Activated T-cell treated with anti-CD3 and anti-CD28 coated beads, Interleukin-2, amount 50 U/mL, for 24 hours (primary cell): ENCODE results near the gene CD209.
"Not testable (repeated sequence)": the region's sequence is repeated elsewhere in the genome, so short reads cannot be mapped to it uniquely, and the experiment has no call there.

ENCODE experiments used
- DNase-seq: peaks from one replicate; pipeline ENCODE4 v3.0.0-alpha.2; 2020
- H3K27ac Mint-ChIP-seq: 2 replicates; pipeline ENCODE4 v1.8.0; 2020; ENCODE audit warnings: mild to moderate bottlenecking, mixed read lengths
- H3K27me3 Mint-ChIP-seq: 2 replicates; pipeline ENCODE4 v1.8.0; 2020; ENCODE audit warnings: mixed read lengths
- H3K36me3 Mint-ChIP-seq: 2 replicates; pipeline ENCODE4 v1.8.0; 2020; ENCODE audit warnings: low read depth, mixed read lengths
- H3K4me1 Mint-ChIP-seq: 2 replicates; pipeline ENCODE4 v1.8.0; 2020; ENCODE audit warnings: low read depth, mixed read lengths
- H3K4me3 Mint-ChIP-seq: 2 replicates; pipeline ENCODE4 v1.8.0; 2020; ENCODE audit warnings: mild to moderate bottlenecking, moderate library complexity, mixed read lengths
- H3K9me3 Mint-ChIP-seq: 2 replicates; pipeline ENCODE4 v1.8.0; 2020; ENCODE audit warnings: mixed read lengths

Gene CD209

DNA sequence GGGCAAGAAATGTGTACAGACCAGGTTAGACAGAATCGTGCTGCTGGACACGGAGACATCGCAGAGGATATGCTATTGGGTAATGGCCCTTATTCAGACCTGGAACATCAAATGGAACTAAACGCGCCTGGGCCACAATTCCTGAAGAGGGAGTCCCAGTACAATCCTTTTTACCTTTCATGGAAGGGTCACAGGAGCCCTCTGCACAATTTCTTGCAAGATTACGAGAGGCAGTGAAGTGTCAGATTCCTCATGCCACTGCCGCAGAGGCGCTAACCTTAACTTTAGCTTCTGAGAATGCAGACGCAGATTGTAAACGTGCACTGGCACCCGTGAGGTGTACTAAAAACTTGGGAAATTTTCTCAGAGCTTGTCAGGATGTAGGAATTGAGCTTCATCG is 33.8 kb upstream of the CD209 start:
- no peaks in the 10 kb centered on the region for H3K36me3 Mint-ChIP-seq
- H3K9me3 Mint-ChIP-seq: peaks cover 3% of the 10 kb centered on the region
- H3K4me3 Mint-ChIP-seq: no peak overlapping the region
- no peak overlapping the region for H3K27ac Mint-ChIP-seq
- DNase-seq: peak; percentile 9
- no peaks in the 10 kb centered on the region for H3K4me1 Mint-ChIP-seq
- H3K27me3 Mint-ChIP-seq: peaks cover 64% of the 10 kb centered on the region

DNA sequence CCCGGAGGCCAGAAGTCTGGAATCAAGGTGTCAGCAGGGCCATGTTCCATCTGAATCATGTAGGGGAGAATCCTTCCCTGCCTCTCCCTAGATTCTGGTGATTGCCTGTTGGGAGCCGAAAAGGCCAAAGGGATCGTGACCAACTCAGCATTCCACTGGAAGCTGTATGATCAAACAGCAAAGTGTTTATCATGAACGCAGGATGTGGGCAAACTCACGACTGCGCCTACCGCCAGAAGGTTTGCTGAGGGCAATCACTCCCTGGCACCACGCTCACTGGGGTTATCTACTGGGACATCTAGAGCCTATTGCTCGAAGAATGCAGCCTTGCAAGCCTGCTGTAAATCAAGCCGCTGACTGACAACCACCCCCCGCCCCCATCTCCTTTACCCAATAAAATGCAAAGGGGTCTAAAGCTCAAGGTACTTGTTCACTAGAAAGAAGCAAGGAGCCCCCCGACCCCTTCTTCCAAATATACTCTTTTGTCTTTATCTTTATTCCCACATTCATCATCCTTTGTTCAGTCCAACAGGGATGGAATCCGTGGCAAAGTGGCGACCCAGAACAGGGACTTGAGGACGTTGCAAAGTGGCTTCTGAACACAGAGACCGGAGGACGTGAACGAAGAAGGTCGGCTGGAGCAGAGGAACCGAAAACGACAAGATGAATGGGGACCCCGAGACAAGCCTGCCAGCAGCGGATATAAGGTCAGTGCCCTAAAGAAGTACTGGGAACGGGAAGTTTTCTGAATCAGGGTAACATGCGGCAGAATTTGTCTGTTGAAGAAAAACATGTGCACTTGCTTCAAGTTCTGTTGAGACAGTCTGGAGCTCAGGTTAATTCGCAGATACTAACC is 32.5 kb upstream of the CD209 start:
- Mint-ChIP-seq H3K36me3 (no peaks in the 10 kb centered on the region), H3K4me3 (no peak overlapping the region), H3K27ac (no peak overlapping the region), H3K9me3 (no peaks in the 10 kb centered on the region), H3K27me3 (peaks cover 61% of the 10 kb centered on the region), H3K4me1 (no peaks in the 10 kb centered on the region)
- DNase-seq: no peak

DNA sequence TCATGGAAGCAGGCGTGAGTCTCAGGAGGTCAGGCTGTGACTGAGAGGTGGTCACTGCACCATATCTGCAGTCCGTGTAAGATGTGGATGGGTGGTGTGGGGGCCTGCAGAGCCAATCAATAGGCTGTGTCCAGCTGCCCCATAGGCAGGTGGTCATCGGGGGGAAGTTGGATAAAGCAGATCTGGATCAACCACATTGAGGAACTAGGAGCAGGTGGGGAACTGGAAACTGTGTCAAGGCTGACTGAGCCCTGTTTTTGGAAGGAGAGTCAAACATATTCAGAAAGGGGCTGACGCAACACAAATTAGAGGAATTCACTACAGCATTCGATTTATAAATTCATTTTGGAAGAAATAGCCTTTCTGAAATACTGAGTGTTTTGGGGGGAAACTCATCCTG is 30.7 kb upstream of the CD209 start:
- Mint-ChIP-seq H3K27me3 (peaks cover 46% of the 10 kb centered on the region), H3K36me3 (no peaks in the 10 kb centered on the region), H3K9me3 (no peaks in the 10 kb centered on the region), H3K4me3 (no peak overlapping the region), H3K27ac (no peak overlapping the region), H3K4me1 (peaks cover 7% of the 10 kb centered on the region)
- no peak for DNase-seq

DNA sequence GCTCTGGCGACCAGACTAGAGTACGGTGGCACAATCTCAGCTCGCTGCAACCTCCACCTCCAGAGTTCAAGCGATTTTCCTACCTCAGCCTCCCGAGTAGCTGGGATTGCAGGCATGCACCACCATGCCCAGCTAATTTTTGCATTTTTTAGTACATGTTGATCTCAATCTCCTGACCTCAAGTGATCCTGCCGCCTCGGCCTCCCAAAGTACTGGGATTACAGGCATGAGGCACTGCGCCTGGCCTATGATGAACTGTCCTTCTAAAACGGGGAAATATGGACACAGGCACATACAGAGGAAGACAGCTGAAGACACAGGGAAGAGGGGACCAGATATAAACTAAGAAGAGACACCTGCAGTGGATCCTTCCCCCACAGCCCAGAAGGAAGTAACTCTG is 28.4 kb upstream of the CD209 start:
- H3K9me3 Mint-ChIP-seq: no peaks in the 10 kb centered on the region
- no peaks in the 10 kb centered on the region for H3K36me3 Mint-ChIP-seq
- no peak overlapping the region for H3K4me3 Mint-ChIP-seq
- peaks cover 26% of the 10 kb centered on the region for H3K4me1 Mint-ChIP-seq
- peaks cover 35% of the 10 kb centered on the region for H3K27me3 Mint-ChIP-seq
- no peak for DNase-seq
- H3K27ac Mint-ChIP-seq: no peak overlapping the region

DNA sequence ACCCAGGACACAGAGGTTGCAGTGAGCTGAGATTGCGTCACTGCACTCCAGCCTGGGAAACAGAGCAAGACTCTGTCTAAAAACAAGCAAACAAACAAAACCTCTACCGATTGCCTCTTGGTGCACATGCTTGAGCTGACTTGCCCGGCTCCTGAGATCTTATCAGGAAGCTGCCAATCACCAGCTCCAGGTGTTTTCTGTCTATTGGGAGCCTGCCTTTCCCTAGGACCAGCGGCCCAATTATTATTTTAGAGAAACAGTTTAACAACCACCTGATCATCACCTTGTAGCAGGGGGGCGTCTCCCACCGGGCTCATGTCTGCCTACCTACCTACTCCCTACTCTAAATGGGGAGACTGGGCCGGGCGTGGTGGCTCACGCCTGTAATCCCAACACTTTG is 26.5 kb upstream of the CD209 start:
- Mint-ChIP-seq H3K27me3 (peaks cover 34% of the 10 kb centered on the region), H3K27ac (no peak overlapping the region), H3K36me3 (no peaks in the 10 kb centered on the region), H3K4me1 (peaks cover 26% of the 10 kb centered on the region), H3K9me3 (no peaks in the 10 kb centered on the region), H3K4me3 (no peak overlapping the region)
- no peak for DNase-seq

DNA sequence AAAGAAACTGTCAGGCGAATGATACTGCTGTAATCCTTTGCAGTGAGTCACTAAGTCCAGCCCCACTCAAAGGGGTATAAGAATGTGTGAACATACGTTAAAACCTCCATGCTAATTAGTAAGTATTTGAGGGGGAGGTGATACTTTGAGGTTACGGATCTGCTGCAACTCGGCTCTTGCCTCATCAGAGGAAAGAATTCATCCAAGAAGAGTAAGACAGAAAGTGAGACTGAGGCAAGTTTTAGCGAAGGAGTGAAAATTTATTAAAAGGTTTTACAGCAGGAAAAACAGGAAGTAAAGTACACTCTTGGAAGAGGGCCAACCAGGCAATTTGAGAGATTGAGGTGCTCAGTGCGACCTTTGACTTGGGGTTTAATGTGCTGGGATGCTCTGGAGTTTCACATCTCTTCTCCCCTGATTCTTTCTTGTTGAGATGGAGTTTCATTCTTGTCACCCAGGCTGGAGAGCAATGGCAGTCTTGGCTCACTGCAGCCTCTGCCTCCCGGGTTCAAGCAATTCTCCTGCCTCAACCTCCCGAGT is 25.5 kb upstream of the CD209 start:
- peaks cover 26% of the 10 kb centered on the region for H3K4me1 Mint-ChIP-seq

DNA sequence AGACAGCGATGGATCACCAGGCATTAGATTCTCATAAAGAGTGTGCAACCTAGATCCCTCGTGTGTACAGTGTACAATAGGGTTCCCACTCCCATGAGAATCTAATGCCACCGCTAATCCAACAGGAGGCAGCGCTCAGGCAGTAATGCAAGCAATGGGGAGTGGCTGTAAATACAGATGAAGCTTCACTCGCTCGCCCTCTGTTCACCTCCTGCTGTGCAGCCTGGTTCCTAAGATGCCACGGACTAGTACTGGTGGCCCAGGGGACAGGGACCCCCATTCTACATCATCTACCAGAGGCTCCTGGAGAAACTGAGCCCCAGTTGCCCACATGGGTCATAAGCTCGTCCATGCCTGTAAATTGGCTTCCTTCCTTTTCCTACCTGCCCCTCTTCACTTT is 23.7 kb upstream of the CD209 start:
- H3K4me3 Mint-ChIP-seq: no peak overlapping the region
- DNase-seq: no peak
- H3K27ac Mint-ChIP-seq: peak overlapping the region; percentile 44
- H3K36me3 Mint-ChIP-seq: no peaks in the 10 kb centered on the region
- H3K9me3 Mint-ChIP-seq: no peaks in the 10 kb centered on the region
- peaks cover 26% of the 10 kb centered on the region for H3K4me1 Mint-ChIP-seq
- H3K27me3 Mint-ChIP-seq: peaks cover 50% of the 10 kb centered on the region

More for the DNA sequence above, 25.5 kb upstream of the CD209 start:
- peak; percentile 49 for DNase-seq
- Mint-ChIP-seq H3K9me3 (no peaks in the 10 kb centered on the region), H3K27me3 (peaks cover 40% of the 10 kb centered on the region), H3K36me3 (no peaks in the 10 kb centered on the region), H3K4me3 (peak overlapping the region; percentile 26), H3K27ac (peak overlapping the region; percentile 57)

DNA sequence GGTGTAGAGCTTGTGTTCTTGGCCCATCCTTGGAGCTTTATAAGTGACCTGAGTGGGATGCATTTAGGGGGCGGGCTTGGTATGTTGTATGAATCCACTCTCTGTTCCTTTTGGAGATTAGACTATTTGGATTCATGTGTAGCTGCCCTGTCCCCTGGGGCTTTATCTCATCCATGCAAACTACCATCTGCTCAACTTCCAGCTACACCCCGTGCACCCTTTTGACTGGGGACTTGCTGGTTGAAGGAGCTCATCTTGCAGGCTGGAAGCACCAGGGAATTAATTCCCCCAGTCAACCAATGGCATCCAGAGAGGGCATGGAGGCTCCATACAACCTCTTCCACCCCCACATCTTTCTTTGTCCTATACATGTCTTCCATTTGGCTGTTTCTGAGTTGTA is 21.8 kb upstream of the CD209 start:
- Mint-ChIP-seq H3K9me3 (no peaks in the 10 kb centered on the region), H3K36me3 (no peaks in the 10 kb centered on the region), H3K27ac (no peak overlapping the region), H3K4me3 (no peak overlapping the region), H3K27me3 (peaks cover 43% of the 10 kb centered on the region), H3K4me1 (peaks cover 26% of the 10 kb centered on the region)
- DNase-seq: peak; percentile 21

DNA sequence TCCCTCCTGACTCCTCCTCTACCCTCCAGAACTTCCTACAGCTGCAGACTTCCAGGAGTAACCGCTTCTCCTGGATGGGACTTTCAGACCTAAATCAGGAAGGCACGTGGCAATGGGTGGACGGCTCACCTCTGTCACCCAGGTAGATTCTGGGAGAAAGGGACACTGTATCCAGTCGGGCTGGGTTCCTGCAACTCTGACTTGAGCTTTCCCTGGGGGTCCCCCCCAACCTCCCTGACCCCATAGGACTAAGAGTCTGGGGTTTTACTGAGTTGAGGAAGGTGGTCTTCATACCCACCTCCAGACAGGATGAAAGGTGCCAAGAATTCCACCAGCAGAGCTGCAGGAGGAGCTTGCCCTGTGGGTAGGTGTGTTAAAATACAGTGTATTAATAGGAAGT is 20.2 kb upstream of the CD209 start:
- peak; percentile 28 for DNase-seq
- Mint-ChIP-seq H3K27me3 (peaks cover 50% of the 10 kb centered on the region), H3K36me3 (no peaks in the 10 kb centered on the region), H3K27ac (no peak overlapping the region), H3K9me3 (no peaks in the 10 kb centered on the region), H3K4me1 (peaks cover 16% of the 10 kb centered on the region), H3K4me3 (no peak overlapping the region)

DNA sequence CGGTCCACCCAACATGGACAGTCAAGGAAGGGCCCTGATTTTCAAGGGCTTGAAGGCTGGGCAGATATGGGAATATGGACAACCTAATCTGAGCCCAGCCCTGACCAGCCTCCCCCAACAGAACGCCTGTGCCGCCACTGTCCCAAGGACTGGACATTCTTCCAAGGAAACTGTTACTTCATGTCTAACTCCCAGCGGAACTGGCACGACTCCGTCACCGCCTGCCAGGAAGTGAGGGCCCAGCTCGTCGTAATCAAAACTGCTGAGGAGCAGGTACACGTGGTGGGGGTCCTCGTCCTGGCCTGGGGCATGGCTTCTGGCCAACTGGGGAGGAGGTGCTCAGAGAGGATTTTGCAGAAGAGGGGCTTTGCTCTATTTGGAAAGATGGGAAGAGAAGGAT is 19.2 kb upstream of the CD209 start:
- Mint-ChIP-seq H3K36me3 (no peaks in the 10 kb centered on the region), H3K27me3 (peaks cover 55% of the 10 kb centered on the region), H3K4me3 (no peak overlapping the region), H3K4me1 (peaks cover 9% of the 10 kb centered on the region), H3K9me3 (no peaks in the 10 kb centered on the region), H3K27ac (no peak overlapping the region)
- DNase-seq: peak; percentile 25

DNA sequence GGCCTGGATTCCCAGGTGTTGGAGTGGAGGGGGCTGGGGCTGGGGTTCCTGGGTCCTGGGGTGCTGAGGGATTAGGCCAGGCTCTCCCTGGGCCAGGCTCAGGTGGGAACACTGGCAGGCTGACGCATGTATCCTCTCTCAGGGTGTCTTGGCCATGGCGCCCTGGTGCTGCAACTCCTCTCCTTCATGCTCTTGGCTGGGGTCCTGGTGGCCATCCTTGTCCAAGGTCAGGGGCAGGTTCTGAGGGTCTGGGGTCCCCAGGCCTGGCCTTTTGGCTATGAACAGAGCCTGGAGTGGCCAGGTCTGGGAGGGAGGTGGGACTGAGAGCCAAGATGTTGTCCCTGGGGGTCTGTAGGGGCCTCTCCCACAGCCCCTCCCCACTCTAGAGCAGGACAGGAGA is 17.7 kb upstream of the CD209 start:
- H3K4me3 Mint-ChIP-seq, H3K36me3 Mint-ChIP-seq, H3K9me3 Mint-ChIP-seq, H3K4me1 Mint-ChIP-seq, H3K27ac Mint-ChIP-seq: not testable (repeated sequence)
- H3K27me3 Mint-ChIP-seq: peaks cover 55% of the 10 kb centered on the region
- DNase-seq: peak; percentile 18

DNA sequence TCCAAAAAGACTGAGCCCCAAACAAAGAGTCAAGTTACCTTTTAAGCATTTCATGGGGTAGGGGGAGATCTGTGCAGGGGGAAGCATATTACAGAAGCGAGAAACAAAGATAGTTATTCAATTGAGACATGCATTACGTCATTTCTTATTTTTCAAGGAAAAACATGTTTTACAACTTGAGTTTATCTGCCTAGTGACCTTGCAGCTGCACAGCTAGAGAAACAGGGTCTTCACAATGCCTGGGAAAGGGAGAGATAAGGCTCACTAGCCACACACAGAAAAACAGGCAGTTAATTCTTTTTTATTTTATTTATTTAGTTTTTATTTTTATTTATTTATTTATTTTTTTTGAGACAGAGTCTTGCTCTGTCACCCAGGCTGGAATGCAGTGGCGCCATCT is 16.8 kb upstream of the CD209 start:
- not testable (repeated sequence) for H3K36me3 Mint-ChIP-seq, DNase-seq
- H3K27me3 Mint-ChIP-seq: peaks cover 47% of the 10 kb centered on the region

DNA sequence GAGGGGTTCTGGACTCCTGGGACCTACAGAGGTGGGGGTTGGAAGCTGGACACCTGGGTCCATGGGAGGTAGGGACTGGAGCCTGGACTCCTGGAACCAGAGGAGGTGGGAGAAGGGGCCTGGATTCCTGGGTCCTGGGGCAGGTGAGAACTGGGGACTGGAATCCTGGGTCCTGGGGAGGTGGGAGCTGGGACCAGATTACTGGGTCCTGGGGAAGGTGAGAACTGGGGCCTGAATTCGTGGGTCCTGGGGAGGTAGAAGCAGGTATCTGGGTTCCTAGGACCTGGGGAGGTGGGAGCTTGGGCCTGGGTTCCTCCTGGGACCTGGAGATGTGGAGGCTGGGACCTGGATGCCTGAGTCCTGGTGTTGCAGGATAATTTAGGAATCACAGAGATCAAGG is 16.4 kb upstream of the CD209 start:
- H3K4me1 Mint-ChIP-seq: peaks cover 3% of the 10 kb centered on the region
- peaks cover 42% of the 10 kb centered on the region for H3K27me3 Mint-ChIP-seq
- H3K9me3 Mint-ChIP-seq: peaks cover 13% of the 10 kb centered on the region
- no peak for DNase-seq
- peaks cover 3% of the 10 kb centered on the region for H3K36me3 Mint-ChIP-seq
- H3K4me3 Mint-ChIP-seq: no peak overlapping the region
- H3K27ac Mint-ChIP-seq: no peak overlapping the region

More for the DNA sequence above, 16.8 kb upstream of the CD209 start:
- H3K4me1 Mint-ChIP-seq, H3K9me3 Mint-ChIP-seq, H3K4me3 Mint-ChIP-seq, H3K27ac Mint-ChIP-seq: not testable (repeated sequence)

DNA sequence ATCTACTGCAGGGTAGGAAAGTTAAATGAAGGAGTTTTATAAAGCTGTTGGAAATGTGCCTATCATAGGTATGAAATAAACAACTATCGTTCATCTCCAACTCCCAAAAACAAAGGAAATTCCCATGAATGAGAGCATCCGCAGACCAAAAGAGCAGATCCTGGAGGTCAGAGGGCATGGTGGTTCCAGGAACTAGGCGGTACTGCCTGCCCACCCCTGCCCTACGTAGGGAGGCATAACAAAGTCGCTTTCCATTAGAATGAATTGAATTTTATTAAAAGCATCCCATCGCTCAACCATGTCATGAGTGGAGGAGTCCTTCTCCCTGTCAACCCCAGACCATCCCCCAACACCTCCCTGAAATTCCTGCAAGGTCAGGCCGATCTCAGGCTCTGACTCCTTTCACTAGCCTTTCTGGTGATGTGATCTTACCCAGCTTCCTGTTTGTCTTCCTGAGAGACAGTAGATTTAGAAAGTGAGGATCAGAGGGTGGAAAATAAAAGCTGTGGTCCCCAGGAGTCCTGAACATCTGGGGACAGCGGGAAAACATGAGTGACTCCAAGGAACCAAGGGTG is 15.5 kb upstream of the CD209 start, which contains the start of gene CLEC4M:
CLEC4M (plus strand) TSS at position 525 of the 575 bp plus-strand sequence; CDS start at position 549, 24 bp downstream.
- Mint-ChIP-seq H3K4me1 (peaks cover 3% of the 10 kb centered on the region), H3K27me3 (peaks cover 33% of the 10 kb centered on the region), H3K4me3 (no peak within 1 kb of the TSS), H3K36me3 (peaks cover 5% of the 10 kb centered on the region), H3K9me3 (peaks cover 22% of the 10 kb centered on the region), H3K27ac (no peak within 1 kb of the TSS)
- DNase-seq: peak; percentile 21

DNA sequence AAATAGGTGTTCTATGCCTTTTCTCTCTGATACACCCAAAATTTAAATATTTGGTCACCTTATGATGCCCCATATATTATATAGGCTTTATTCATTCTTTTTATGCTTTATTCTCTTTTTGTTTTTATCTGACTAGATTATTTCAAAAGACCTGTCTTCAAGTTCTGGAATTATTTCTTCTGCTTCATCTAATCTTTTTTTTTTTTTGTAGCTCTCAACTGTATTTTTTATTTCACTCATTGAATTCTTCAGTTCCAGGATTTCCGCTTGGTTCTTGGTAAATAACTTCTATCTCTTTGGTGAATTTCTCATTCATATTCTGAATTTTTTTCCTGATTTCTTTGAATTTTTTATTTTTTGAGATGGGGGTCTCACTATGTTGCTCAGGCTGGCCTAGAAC is 11.8 kb upstream of the CD209 start:
- Mint-ChIP-seq H3K27ac (no peak overlapping the region), H3K4me1 (peaks cover 11% of the 10 kb centered on the region), H3K36me3 (peaks cover 15% of the 10 kb centered on the region), H3K4me3 (no peak overlapping the region), H3K9me3 (peaks cover 56% of the 10 kb centered on the region), H3K27me3 (peaks cover 38% of the 10 kb centered on the region)
- DNase-seq: no peak
